HG03432 (cell line): ENCODE results near the gene RUSC1.
"Not testable (repeated sequence)": the region's sequence is repeated elsewhere in the genome, so short reads cannot be mapped to it uniquely, and the experiment has no call there.

Experiments used
- ATAC-seq: cut with Tn5 transposase; IDR thresholded peaks from one replicate; pipeline ENCODE4 v1.9.1; 2021; ENCODE audit warnings: mild to moderate bottlenecking, moderate library complexity; ENCODE audit not compliant: unreplicated experiment

RUSC1 gene

GRCh38 chr1:155322571-155322952, 1.9 kb downstream of the RUSC1 start:
- no peak for ATAC-seq

- ATAC-seq: peak; percentile 44
Measured at GRCh38 chr1:155322953-155323728, 2.4 kb downstream of the RUSC1 start.

GRCh38 chr1:155323729-155324036, 3.0 kb downstream of the RUSC1 start:
- ATAC-seq: peak; percentile 52

GRCh38 chr1:155324037-155324716, 3.5 kb downstream of the RUSC1 start:
- peak; percentile 61 for ATAC-seq

- no peak for ATAC-seq
Measured at GRCh38 chr1:155324717-155325602, 4.3 kb downstream of the RUSC1 start.

- ATAC-seq: no peak
Measured at GRCh38 chr1:155325603-155325893, 4.9 kb downstream of the RUSC1 start.

GRCh38 chr1:155326020-155326526, 5.4 kb downstream of the RUSC1 start:
- ATAC-seq: no peak

GRCh38 chr1:155326631-155327037, 5.9 kb downstream of the RUSC1 start:
- no peak for ATAC-seq

GRCh38 chr1:155327981-155328380, 7.3 kb downstream of the RUSC1 start:
- no peak for ATAC-seq

GRCh38 chr1:155328856-155329255, 8.2 kb downstream of the RUSC1 start:
- not testable (repeated sequence) for ATAC-seq

GRCh38 chr1:155329980-155330598, 9.4 kb downstream of the RUSC1 start:
- ATAC-seq: no peak

GRCh38 chr1:155334962-155335361, 14.3 kb downstream of the RUSC1 start:
- ATAC-seq: no peak

- ATAC-seq: no peak
Measured at GRCh38 chr1:155339515-155340097, 18.9 kb downstream of the RUSC1 start.

- no peak for ATAC-seq
Measured at GRCh38 chr1:155342842-155343241, 22.1 kb downstream of the RUSC1 start.

- no peak for ATAC-seq
Measured at GRCh38 chr1:155352631-155353030, 31.9 kb downstream of the RUSC1 start.

GRCh38 chr1:155360051-155360450, 39.4 kb downstream of the RUSC1 start:
- no peak for ATAC-seq

- no peak for ATAC-seq
Measured at GRCh38 chr1:155379180-155379579, 58.5 kb downstream of the RUSC1 start.

GRCh38 chr1:155379631-155380090, 59.0 kb downstream of the RUSC1 start:
- no peak for ATAC-seq
